GM12875 (cell line): ENCODE data around the gene DCAF5.

Experiments used
- H3K4me3 ChIP-seq: one replicate; pipeline ENCODE4 v1.5.1; 2011; ENCODE audit warnings: low read depth, low read length, control low read depth
- CTCF ChIP-seq: IDR thresholded peaks from 2 replicates; pipeline ENCODE4 v1.5.1; 2011; ENCODE audit warnings: low read depth, mild to moderate bottlenecking, control low read depth, inconsistent platforms, low read length, moderate library complexity, borderline replicate concordance; ENCODE audit not compliant: insufficient read depth

Gene DCAF5

GRCh38 chr14:69042787-69043444, 110.0 kb downstream of the DCAF5 start:
- H3K4me3 ChIP-seq = no peak overlapping the region
- TF ChIP-seq CTCF = no peak

- no peak for TF ChIP-seq CTCF
- H3K4me3 ChIP-seq = no peak overlapping the region
Measured at GRCh38 chr14:69042299-69042698, 110.6 kb downstream of the DCAF5 start.

GRCh38 chr14:69041783-69042182, 111.1 kb downstream of the DCAF5 start:
- no peak for TF ChIP-seq CTCF
- H3K4me3 ChIP-seq = no peak overlapping the region

GRCh38 chr14:69040353-69040752, 112.6 kb downstream of the DCAF5 start:
- H3K4me3 ChIP-seq = no peak overlapping the region
- no peak for TF ChIP-seq CTCF

- TF ChIP-seq CTCF = no peak
Measured at GRCh38 chr14:69039288-69039628, 113.7 kb downstream of the DCAF5 start.

GRCh38 chr14:69038455-69039287, 114.2 kb downstream of the DCAF5 start:
- H3K4me3 ChIP-seq = no peak overlapping the region
- TF ChIP-seq CTCF = no peak

More at GRCh38 chr14:69039288-69039628, 113.7 kb downstream of the DCAF5 start:
- H3K4me3 ChIP-seq = no peak overlapping the region

- TF ChIP-seq CTCF = no peak
- no peak overlapping the region for H3K4me3 ChIP-seq
Measured at GRCh38 chr14:69037790-69038454, 115.0 kb downstream of the DCAF5 start.
